Smooth muscle cell of the brain vasculature (primary cell): Measurements from ENCODE around the gene ALDH18A1.

Source experiments
- DNase-seq: peaks from one replicate; pipeline ENCODE4 v3.0.0-alpha.2; 2012; ENCODE audit warnings: low read depth, low spot score

The ALDH18A1 gene

GRCh38 chr10:95579292-95579691 is 77.2 kb downstream of the ALDH18A1 start:
- no peak for DNase-seq

- DNase-seq, result no peak
Measured at GRCh38 chr10:95578619-95579018, 77.9 kb downstream of the ALDH18A1 start.

- no peak for DNase-seq
Measured at GRCh38 chr10:95574649-95575365, 81.7 kb downstream of the ALDH18A1 start.

GRCh38 chr10:95573964-95574604 is 82.4 kb downstream of the ALDH18A1 start:
- DNase-seq, result no peak

GRCh38 chr10:95573527-95573926 is 83.0 kb downstream of the ALDH18A1 start:
- no peak for DNase-seq

GRCh38 chr10:95572131-95572820 is 84.2 kb downstream of the ALDH18A1 start:
- no peak for DNase-seq

GRCh38 chr10:95571390-95571789 is 85.1 kb downstream of the ALDH18A1 start:
- DNase-seq, result no peak

- no peak for DNase-seq
Measured at GRCh38 chr10:95569368-95569767, 87.1 kb downstream of the ALDH18A1 start.

- no peak for DNase-seq
Measured at GRCh38 chr10:95567903-95568630, 88.4 kb downstream of the ALDH18A1 start.

- DNase-seq, result no peak
Measured at GRCh38 chr10:95566136-95566535, 90.4 kb downstream of the ALDH18A1 start.

- no peak for DNase-seq
Measured at GRCh38 chr10:95565336-95565735, 91.2 kb downstream of the ALDH18A1 start.

- no peak for DNase-seq
Measured at GRCh38 chr10:95564291-95564690, 92.2 kb downstream of the ALDH18A1 start.

GRCh38 chr10:95562341-95562965 is 94.1 kb downstream of the ALDH18A1 start:
- DNase-seq, result no peak

- DNase-seq, result no peak
Measured at GRCh38 chr10:95561864-95562177, 94.7 kb downstream of the ALDH18A1 start.

- peak; percentile 74 for DNase-seq
Measured at GRCh38 chr10:95561177-95561863, 95.2 kb downstream of the ALDH18A1 start, which contains the start of gene SORBS1. SORBS1 (minus strand) TSS chr10:95561371; CDS start chr10:95441135, 120,236 bp downstream.

GRCh38 chr10:95560278-95561176 is 96.0 kb downstream of the ALDH18A1 start:
- no peak for DNase-seq

GRCh38 chr10:95559896-95560277 is 96.6 kb downstream of the ALDH18A1 start:
- no peak for DNase-seq

- no peak for DNase-seq
Measured at GRCh38 chr10:95559471-95559870, 97.0 kb downstream of the ALDH18A1 start.

GRCh38 chr10:95558593-95559320 is 97.8 kb downstream of the ALDH18A1 start:
- DNase-seq, result no peak
